ENCODE data around the gene UGT3A2.

Gene UGT3A2

GRCh38 chr5:36013182-36013581 is 53.5 kb downstream of the UGT3A2 start:
- H3K9me3 ChIP-seq = peaks cover 3% of the 10 kb centered on the region; the same call in 1 of the 2 replicates
- H3K27me3 ChIP-seq = no peaks in the 10 kb centered on the region
- TF ChIP-seq CTCF (IDR thresholded peaks at IDR 0.05; ENCODE audit: low read depth, low read length) = no peak
- no peaks in the 10 kb centered on the region for H3K4me1 ChIP-seq
- H3K4me3 ChIP-seq (ENCODE audit: low read depth, low read length) = no peak overlapping the region
- no peaks in the 10 kb centered on the region for H3K36me3 ChIP-seq
- DNase-seq = no peak

- Histone ChIP-seq H3K4me1 (no peaks in the 10 kb centered on the region), H3K27me3 (no peaks in the 10 kb centered on the region), H3K9me3 (peaks cover 3% of the 10 kb centered on the region; the same call in 1 of the 2 replicates), H3K4me3 (ENCODE audit: low read depth, low read length) (no peak overlapping the region), H3K36me3 (no peaks in the 10 kb centered on the region)
- no peak for TF ChIP-seq CTCF (IDR thresholded peaks at IDR 0.05; ENCODE audit: low read depth, low read length)
- no peak for DNase-seq
These were observed 57.0 kb downstream of the UGT3A2 start for GRCh38 chr5:36009698-36010097.

GRCh38 chr5:36007366-36007765 is 59.3 kb downstream of the UGT3A2 start:
- H3K36me3 ChIP-seq = no peaks in the 10 kb centered on the region
- TF ChIP-seq CTCF (IDR thresholded peaks at IDR 0.05; ENCODE audit: low read depth, low read length) = no peak
- H3K4me3 ChIP-seq (ENCODE audit: low read depth, low read length) = no peak overlapping the region
- no peaks in the 10 kb centered on the region for H3K27me3 ChIP-seq
- no peak for DNase-seq
- H3K4me1 ChIP-seq = no peaks in the 10 kb centered on the region
- H3K9me3 ChIP-seq = peaks cover 3% of the 10 kb centered on the region; the same call in 1 of the 2 replicates

- peaks cover 3% of the 10 kb centered on the region; the same call in 1 of the 2 replicates for H3K9me3 ChIP-seq
- no peak for DNase-seq
- H3K4me3 ChIP-seq (ENCODE audit: low read depth, low read length) = no peak overlapping the region
These were observed 60.5 kb downstream of the UGT3A2 start for GRCh38 chr5:36006163-36006562.

GRCh38 chr5:36001032-36001431 is 65.7 kb downstream of the UGT3A2 start:
- DNase-seq = no peak
- no peaks in the 10 kb centered on the region for H3K9me3 ChIP-seq
- no peaks in the 10 kb centered on the region for H3K36me3 ChIP-seq
- no peaks in the 10 kb centered on the region; the same call in 1 of the 2 replicates for H3K27me3 ChIP-seq
- H3K4me3 ChIP-seq (ENCODE audit: low read depth, low read length) = no peak overlapping the region
- TF ChIP-seq CTCF (IDR thresholded peaks at IDR 0.05; ENCODE audit: low read depth, low read length) = no peak
- no peaks in the 10 kb centered on the region for H3K4me1 ChIP-seq

More at GRCh38 chr5:36006163-36006562, 60.5 kb downstream of the UGT3A2 start:
- no peaks in the 10 kb centered on the region for H3K27me3 ChIP-seq
- no peaks in the 10 kb centered on the region for H3K36me3 ChIP-seq
- H3K4me1 ChIP-seq = no peaks in the 10 kb centered on the region
- no peak for TF ChIP-seq CTCF (IDR thresholded peaks at IDR 0.05; ENCODE audit: low read depth, low read length)

GRCh38 chr5:35999547-35999946 is 67.1 kb downstream of the UGT3A2 start:
- no peak overlapping the region for H3K4me3 ChIP-seq (ENCODE audit: low read depth, low read length)
- TF ChIP-seq CTCF (IDR thresholded peaks at IDR 0.05; ENCODE audit: low read depth, low read length) = no peak
- no peaks in the 10 kb centered on the region for H3K36me3 ChIP-seq
- H3K4me1 ChIP-seq = no peaks in the 10 kb centered on the region
- H3K27me3 ChIP-seq = no peaks in the 10 kb centered on the region; the same call in none of the 2 replicates
- DNase-seq = no peak
- no peaks in the 10 kb centered on the region for H3K9me3 ChIP-seq

Data from BE2C (cell line).